HG03460 (cell line): ENCODE measurements around the gene TCF25.
"Not testable (repeated sequence)": the region's sequence is repeated elsewhere in the genome, so short reads cannot be mapped to it uniquely, and the experiment has no call there.

Experiments
- ATAC-seq: cut with Tn5 transposase; IDR thresholded peaks from one replicate; pipeline ENCODE4 v1.9.1; 2021; ENCODE audit not compliant: unreplicated experiment

Gene TCF25, protein sequence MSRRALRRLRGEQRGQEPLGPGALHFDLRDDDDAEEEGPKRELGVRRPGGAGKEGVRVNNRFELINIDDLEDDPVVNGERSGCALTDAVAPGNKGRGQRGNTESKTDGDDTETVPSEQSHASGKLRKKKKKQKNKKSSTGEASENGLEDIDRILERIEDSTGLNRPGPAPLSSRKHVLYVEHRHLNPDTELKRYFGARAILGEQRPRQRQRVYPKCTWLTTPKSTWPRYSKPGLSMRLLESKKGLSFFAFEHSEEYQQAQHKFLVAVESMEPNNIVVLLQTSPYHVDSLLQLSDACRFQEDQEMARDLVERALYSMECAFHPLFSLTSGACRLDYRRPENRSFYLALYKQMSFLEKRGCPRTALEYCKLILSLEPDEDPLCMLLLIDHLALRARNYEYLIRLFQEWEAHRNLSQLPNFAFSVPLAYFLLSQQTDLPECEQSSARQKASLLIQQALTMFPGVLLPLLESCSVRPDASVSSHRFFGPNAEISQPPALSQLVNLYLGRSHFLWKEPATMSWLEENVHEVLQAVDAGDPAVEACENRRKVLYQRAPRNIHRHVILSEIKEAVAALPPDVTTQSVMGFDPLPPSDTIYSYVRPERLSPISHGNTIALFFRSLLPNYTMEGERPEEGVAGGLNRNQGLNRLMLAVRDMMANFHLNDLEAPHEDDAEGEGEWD

DNA sequence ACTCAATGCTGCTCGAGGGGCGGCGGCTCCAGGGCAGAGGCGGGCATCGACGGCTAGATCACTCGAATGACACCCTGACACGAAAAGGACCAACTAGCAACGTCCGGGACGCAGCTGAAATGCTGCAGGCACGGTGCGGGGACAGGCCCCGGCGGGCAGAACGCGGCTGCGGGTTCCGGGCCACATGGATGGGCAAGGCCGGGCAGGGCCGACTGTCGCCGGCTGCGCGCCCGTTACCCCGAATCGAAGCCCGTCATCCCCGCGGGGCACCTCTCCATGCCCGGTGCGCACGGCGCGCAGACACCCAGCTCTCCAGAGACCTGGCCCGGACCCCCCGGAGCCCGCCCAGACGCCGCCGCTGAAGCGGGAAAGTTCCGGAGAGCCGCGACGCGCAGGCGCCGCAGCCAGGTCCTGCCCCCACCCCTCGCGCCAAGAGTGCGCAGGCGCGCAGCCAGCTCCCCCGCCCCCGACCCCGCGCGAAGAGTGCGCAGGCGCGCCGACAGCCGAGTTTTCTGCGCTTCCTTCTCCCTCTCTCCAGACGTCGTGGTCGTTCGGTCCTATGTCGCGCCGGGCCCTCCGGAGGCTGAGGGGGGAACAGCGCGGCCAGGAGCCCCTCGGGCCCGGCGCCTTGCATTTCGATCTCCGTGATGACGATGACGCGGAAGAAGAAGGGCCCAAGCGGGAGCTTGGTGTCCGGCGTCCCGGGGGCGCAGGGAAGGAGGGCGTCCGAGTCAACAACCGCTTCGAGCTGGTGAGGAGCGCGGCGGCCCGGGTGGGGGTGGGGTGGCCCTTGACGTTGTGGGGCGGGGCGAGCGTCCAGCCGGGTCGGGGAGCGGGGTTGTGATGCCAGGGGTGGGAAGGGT, at the start of gene TCF25:
Gene TCF25 (plus strand): TSS at position 484 of the 863 bp plus-strand sequence. CDS start 76 bp downstream, at position 560.
- peak; percentile 34 for ATAC-seq

DNA sequence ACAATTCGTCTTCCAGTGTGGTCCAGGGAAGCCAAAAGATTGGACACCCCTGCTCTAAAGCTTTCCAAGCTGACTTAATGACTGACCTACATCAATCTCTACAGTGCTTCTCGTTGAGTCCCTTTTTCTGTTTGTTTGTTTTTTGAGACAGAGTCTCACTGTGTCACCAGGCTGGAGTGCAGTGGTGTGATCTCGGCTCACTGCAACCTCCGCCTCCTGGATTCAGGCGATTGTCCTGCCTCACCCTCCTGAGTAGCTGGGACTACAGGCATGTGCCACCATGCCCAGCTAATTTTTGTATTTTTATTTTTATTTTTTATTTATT, 49.6 kb upstream of the TCF25 start:
- ATAC-seq = not testable (repeated sequence)

DNA sequence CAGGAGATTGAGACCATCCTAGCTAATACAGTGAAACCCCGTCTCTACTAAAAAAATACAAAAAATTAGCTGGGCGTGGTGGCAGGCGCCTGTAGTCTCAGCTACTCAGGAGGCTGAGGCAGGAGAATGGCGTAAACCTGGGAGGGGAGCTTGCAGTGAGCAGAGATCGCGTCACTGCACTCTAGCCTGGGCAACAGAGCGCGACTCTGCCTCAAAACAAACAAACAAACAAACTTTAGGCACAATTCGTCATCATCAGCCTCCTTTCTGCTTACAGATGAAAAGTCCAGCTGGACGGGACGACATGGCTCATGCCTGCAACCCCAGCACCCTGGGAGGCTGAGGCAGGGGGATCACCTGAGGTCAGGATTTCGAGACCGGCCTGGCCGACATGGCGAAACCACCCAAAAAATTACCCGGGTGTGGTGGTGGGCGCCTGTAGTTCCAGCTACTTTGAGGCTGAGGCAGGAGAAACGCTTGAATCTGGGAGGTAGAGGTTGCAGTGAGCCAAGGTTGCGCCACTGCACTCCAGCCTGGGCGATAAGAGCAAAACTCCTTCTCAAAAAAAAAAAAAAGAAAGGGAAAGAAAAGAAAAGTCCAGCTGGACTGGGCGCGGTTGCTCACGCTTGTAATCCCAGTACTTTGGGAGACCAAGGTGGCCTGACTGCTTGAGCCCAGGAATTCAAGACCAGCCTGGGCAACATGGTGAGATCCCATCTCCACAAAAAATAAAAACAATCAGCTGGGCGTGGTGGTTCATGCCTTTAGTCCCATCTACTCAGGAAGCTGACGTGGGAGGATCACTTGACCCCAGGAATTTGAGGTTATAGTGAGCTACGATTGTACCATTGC, 46.6 kb upstream of the TCF25 start:
- no peak for ATAC-seq

DNA sequence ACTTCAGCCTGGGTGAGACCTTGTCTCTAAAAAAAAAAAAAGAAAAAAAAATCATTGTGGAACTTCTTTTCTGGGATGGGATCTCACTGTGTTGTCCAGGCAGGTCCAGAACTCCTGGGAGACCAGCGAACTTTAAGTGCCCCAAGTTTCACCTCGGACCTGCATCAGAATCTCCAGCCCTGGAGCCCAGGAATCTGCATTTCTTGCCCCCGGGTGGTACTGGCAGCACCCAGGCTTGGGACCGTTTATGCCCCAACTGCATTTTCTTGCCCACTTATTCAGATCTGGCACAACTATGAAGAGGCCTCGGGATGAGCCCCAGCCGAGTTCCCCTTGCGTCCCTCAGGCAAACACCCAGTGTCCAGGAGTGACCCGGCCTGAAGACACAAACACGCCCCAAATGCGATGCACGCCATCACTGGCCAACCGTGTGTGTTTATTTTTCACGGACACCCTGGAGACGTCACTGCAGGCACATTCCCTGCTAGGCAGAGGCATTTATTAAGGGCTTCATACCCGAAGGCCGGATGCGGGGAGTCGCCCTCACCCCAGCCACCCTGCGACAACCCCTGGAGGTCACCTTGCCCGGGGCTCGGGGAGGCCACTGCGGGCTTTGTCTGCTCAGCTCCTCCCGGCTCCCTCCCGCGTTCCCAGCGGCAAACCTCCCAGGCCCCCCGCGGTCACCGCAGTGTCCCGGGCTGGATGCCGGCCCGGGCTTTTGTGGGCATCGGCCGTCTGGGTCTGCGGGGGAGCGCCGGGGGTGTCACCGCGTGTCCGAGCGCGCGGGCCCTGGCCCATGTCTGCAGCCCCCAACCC, 45.8 kb upstream of the TCF25 start:
- no peak for ATAC-seq

DNA sequence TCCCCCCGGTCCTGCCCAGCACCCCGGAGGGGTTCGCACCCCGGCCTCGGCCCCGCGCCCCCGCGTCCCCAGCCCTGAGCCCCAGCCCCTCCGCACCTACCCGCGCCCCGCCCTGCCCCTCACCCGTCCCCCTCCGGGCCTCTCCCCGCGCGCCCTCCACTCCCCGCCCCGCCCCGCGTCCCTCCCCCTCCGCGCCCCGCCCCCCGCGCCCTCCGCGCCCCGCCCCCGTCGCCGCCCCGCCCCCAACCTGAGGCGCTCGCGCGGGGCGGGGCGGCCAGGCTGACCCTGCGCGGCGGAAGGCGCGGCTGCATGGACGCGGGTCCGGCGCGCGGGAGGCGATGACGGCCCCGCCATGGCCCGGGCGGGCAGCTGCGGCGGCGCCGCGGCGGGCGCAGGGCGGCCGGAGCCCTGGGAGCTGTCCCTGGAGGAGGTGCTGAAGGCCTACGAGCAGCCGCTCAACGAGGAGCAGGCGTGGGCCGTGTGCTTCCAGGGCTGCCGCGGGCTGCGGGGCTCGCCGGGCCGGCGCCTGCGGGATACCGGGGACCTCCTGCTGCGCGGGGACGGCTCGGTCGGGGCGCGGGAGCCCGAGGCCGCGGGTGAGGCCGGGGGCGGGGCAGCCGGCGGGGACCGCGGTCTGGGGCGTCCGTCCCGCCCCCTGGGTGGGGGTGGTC, 45.1 kb upstream of the TCF25 start, which contains the start of gene SPIRE2:
Gene SPIRE2 (plus strand): TSS at position 277 of the 671 bp plus-strand sequence. CDS start 76 bp downstream, at position 353.
- ATAC-seq = no peak

DNA sequence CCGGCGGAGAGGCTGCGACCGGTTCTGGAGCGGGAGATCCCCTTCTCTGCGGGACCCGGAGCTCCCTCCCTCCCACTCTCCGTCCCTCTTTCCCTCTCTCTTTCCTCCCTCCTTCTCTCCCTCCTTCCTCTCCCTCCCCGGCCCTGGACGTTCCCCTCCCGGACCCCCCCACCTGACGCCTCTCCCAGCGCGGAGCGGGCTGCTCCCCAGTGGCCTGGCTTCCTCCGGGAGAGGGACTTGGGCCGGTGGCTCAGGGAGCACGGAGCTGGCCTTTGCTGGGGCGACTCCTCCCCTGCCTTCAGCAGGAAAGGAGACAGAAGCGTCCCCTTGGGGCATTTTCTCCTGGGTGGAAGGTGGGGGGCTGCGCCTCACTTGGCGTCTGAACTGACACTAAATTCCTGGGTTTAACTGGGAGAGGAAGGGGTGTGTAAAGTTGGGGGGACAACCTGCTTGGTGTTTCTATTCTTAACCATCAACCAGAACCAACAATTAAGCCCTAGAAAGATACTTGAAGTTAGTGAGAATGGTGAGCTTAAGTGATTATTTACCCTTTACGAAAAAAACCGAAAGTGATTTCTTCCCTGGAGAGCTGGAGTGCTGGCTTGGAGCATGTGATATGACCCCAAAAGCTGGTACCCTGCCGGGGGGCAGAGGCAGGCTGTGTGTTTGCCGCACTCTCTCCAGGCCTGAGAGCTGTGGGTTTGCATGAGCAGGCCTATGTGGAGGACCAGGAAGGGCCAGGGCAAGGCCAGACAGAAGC, 44.3 kb upstream of the TCF25 start:
- ATAC-seq = no peak

DNA sequence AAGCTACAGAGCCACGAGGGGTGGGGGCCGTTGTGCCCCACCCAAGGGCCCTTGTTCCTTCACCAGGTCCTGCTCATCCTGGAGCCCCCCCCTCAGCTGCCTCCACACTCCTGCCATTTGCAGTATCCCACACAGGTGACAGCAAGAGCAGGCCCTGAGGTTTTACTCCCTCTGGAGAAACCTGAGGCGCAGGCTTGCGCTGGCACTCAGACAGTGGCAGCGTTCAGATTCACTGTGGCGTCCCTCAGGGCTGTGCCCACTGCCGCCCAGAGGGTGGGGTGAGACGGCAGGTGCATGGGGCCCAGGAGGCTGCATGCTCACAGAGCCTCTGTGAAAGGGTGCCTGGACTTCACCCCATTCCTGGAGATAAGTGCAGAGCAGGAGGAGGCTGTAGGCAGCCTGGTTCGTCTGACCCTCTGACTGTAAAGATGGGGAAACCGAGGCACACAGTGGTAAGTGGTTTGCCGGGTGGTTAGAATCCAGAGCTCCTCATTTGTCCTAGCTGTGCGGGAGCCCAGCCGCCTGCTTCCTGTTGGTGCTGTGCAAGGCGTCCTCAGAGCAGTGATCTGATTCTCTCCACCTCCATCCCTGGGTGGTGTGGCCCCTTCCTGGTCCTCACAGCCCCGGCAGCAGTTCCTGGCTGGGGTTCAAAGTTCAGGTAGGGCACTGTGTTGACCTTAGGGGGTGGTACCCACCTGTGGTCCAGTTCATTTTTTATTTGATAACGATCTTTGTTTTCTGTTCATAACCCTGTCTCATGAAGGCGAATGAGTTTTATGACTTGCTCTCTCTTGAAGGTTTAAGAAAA, 43.6 kb upstream of the TCF25 start:
- ATAC-seq = no peak

DNA sequence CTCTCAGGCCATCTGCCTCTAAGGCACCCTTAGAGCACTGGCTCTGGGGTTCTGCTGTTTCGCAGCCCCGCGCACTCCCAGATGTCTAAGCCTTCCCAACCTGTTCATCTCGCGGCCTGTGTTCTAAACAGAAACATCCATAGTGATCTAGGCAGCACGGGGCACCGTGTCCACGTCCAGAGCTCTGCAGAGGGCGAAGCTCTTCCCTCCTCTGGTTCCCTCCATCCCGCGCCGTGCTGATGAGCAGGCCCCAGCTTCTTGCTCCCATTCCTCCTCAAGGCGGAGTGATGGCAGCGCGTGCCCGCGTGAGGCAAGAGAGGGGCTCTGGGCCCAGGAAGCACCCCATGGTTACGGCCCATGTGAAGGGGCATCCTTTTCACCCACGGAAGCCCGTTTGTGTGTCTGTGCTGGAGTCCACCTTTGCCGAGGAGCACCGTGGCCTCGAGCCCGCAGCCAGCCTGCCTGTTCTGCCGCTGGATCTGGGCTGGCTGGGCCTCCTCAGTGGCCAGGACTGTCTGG, 41.5 kb upstream of the TCF25 start:
- no peak for ATAC-seq

DNA sequence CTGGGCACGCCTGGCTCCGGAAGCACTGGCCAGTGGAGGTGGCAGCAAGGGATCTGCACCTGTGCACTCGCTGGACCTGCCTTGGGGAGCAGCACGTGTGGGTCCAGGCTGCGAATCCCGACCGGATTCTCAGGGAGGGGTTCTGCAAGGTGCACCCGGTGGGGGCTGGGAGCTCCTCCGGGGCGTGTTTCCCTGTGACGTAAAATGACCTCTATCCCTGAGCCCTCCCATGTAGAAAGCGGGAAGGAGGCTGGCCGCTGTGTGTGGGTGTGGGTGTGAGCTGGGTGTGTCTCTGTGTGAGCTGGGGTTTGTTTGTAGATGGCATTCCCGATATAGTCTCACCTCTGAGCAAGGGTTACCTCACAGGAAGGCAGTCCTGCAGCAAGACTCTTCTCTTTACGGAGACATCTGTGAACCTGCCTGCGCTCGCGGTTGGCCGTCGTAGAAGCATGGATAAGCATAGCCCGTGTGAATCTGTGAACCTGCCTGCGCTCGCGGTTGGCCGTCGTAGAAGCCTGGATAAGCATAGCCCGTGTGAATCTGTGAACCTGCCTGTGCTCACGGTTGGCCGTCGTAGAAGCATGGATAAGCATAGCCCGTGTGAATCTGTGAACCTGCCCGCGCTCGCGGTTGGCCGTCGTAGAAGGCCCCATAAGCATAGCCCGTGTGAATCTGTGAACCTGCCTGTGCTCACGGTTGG, 39.6 kb upstream of the TCF25 start:
- not testable (repeated sequence) for ATAC-seq

DNA sequence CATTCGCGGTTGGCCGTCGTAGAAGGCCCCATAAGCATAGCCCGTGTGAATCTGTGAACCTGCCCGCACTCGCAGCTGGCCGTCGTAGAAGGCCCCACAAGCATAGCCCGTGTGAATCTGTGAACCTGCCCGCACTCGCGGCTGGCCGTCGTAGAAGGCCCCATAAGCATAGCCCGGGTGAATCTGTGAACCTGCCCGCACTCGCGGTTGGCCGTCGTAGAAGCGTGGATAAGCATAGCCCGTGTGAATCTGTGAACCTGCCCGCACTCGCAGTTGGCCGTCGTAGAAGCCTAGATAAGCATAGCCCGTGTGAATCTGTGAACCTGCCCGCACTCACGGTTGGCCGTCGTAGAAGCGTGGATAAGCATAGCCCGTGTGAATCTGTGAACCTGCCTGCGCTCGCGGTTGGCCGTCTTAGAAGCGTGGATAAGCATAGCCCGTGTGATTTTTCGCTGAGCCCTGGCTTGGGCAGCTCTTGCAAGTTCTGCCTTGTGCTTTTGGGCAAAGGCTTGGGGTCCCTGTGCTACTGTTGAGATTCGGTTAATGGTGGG, 38.5 kb upstream of the TCF25 start:
- ATAC-seq = not testable (repeated sequence)

DNA sequence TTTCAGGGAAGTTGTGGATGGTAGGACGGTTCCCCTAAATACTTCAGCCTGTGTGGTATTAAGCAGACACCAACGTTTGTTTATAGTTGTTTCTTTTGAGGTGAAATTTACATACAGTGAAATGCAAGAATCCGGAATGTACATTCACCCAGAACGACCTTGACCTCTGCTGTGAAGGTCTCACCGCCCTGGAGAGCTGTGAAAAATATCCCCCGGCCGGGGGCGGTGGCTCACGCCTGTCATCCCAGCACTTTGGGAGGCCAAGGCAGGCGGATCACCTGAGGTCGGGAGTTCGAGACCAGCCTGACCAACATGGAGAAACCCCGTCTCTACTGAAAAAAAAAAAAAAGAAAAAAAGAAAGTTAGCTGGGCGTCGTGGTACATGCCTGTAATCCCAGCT, 36.9 kb upstream of the TCF25 start:
- not testable (repeated sequence) for ATAC-seq

DNA sequence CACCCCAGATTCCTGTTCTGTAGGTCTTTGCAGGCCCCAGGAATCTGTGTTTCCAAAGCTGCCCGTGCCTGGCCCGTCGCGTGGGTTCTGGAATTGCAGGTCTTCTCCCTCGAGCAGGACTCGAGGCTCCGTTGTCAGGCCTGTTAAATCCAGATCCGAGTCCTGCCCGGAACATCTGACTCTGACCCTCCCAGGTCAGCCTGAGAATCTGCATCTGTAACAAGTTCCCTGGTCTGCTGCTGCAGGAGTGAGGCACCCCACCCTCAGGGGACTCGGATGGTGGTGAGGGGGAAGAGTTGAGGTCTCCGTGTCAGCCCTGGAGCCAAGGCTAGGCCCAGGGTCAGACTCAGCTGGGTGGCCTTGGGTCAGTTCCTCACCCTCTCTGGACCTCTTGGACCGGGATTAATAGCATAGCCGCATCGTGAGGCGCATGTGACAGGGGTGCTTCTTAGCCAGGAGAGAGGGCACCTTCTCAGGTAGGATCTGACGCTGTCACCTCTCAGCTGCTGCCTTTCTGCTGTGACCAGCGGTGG, 36.3 kb upstream of the TCF25 start:
- no peak for ATAC-seq

DNA sequence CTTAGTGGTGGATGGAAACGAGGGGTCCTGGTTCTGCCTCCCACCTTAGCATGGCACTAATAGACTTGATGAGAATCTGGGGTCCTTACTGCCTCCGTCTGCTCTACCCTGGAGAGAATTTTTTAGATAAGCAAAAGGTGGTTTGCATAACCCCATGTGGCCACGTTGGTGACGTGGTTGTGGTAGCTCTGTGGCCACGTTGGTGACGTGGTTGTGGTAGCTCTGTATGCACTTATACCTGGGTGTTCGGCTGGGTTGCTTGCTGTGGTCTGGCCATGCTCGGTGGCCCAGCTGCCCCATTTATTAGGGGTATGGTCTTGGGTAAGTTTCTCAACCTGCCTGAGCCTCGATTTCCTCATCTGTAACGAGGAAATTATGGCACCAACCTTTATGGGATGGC, 32.1 kb upstream of the TCF25 start:
- no peak for ATAC-seq

DNA sequence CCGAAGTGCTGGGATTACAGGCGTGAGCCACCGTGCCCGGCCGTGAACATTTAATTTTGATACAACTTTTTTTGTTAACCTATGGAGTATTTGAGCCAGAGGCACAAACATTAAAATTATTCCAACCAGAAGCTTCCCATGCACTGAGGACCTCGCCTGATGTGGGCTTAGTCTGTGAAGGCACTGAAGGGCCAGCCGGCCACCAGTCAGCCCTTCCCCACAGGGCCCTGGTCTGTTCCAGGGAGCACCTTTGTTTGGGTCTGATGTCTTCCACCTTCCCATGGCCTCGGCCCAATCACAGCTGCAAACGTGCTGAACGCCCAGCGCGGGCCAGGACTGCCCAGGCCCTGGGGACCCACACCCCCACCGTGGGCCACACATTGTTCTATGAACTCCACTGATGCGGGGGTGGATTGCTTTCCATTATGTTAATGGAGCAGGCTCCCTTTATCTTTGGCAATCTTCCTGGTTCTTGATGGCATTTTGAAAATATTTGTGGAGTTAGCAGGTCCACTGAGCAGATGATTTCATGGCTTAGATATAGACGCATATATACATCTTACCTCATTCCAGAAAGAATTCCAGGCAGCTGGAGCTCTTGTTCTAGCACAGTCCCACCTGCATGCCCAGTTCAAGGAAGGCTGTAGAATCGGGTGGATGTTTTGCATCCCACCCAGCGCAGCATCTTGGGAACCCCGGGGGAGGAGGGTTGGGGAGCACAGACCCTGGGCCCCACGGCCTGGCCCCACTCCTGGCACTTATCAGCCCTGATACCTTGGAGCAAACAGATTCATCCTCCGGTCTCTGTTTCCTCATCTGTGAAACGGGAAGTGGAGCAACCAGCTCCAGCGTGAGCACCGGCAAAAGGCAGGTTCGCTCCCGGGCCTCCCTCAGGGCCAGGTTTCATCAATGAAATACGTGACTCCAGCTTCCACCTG, 30.7 kb upstream of the TCF25 start:
- ATAC-seq = no peak
